Upper lobe of right lung (tissue), 1 donor: ENCODE results near the gene SIGLEC14. TPM values are rescaled to one million over a fixed set of nuclear protein-coding genes. Genes with fewer than 3 reads are reported as not detected.
A peak's percentile ranks its signal among the peaks of the same experiment; 100 is the strongest.

ENCODE experiments used
- ATAC-seq: fragments of 200-7000 bp; cut with Tn5 transposase; one replicate; pipeline ENCODE4 v1.9.1; 2020; ENCODE audit warnings: mild to moderate bottlenecking, moderate library complexity
- DNase-seq: peaks from one replicate; pipeline ENCODE4 v3.0.0-alpha.2; 2020
- H3K27ac ChIP-seq: fragments of 200-600 bp; one replicate; pipeline ENCODE4 v1.8.0; 2022
- H3K27me3 ChIP-seq: fragments of 200-600 bp; one replicate; pipeline ENCODE4 v1.8.0; 2022; ENCODE audit warnings: mild to moderate bottlenecking
- H3K36me3 ChIP-seq: fragments of 200-600 bp; one replicate; pipeline ENCODE4 v1.8.0; 2022
- H3K4me1 ChIP-seq: fragments of 200-600 bp; one replicate; pipeline ENCODE4 v1.8.0; 2022
- H3K4me3 ChIP-seq: fragments of 200-600 bp; one replicate; pipeline ENCODE4 v1.8.0; 2022; ENCODE audit warnings: mild to moderate bottlenecking
- H3K9me3 ChIP-seq: fragments of 200-600 bp; one replicate; pipeline ENCODE4 v1.8.0; 2022
- intact Hi-C: fragments of 100-400 bp; cut with DNase I; formaldehyde crosslinking; loops from one replicate; pipeline ENCODE4 v1.11.0; 2022
- total RNA-seq: library from RNA; stranded (reverse); fragmentation: NEBNext Ultra II Directional; extraction: Animal tissue kit (Norgen Biotek cat#: 25700); gene quantifications from one replicate; pipeline ENCODE4 v1.2.1, GENCODE V29; 2021
- TF ChIP-seq, protein P1 (sequence below): fragments of 200-600 bp; IDR thresholded peaks from one replicate; pipeline ENCODE4 v1.8.0; 2022; ENCODE audit warnings: antibody characterized with exemption
- donor health status: DM: no; HTN: yes; CAD: no; lungs with severe emphysema.

The SIGLEC14 gene
- total RNA-seq, 1 donor from 2014 or later: 11.8 TPM

DNA sequence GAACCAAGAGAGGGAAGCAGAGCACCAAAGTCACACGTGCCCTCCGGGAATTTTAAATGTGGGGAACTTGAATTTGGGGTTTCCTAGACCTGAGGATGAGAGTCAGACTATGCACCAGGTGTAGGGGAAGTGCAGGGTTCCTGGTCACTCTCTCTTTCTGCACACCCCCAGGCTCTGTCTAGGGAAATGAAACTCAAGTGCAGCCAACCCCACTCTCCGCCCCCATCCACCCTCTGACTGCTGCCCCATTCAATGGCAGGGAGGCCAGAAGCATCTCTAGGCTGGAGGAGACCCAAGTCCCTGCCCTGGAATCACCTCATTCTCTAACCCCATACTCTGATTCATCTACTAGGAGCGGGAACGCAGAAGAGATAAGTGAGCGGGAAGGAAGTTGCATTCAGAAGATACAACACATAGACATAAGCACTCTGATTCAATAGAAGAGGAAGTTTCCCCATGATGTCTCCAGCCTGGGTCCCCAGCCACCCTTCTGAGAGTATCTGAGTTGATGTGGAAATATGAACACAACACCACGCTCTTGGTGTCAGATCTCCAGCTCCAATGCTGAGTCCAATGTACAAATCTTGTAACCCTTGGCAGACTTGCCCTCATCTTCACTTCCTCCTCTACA is 4.7 kb upstream of the SIGLEC14 start:
- peak; percentile 90 for ATAC-seq
- H3K4me1 ChIP-seq: no peaks in the 10 kb centered on the region
- H3K4me3 ChIP-seq: no peak overlapping the region
- H3K36me3 ChIP-seq: no peaks in the 10 kb centered on the region
- H3K27me3 ChIP-seq: no peaks in the 10 kb centered on the region
- no peak for DNase-seq
- TF ChIP-seq, protein P1, sequence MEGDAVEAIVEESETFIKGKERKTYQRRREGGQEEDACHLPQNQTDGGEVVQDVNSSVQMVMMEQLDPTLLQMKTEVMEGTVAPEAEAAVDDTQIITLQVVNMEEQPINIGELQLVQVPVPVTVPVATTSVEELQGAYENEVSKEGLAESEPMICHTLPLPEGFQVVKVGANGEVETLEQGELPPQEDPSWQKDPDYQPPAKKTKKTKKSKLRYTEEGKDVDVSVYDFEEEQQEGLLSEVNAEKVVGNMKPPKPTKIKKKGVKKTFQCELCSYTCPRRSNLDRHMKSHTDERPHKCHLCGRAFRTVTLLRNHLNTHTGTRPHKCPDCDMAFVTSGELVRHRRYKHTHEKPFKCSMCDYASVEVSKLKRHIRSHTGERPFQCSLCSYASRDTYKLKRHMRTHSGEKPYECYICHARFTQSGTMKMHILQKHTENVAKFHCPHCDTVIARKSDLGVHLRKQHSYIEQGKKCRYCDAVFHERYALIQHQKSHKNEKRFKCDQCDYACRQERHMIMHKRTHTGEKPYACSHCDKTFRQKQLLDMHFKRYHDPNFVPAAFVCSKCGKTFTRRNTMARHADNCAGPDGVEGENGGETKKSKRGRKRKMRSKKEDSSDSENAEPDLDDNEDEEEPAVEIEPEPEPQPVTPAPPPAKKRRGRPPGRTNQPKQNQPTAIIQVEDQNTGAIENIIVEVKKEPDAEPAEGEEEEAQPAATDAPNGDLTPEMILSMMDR: no peak
- H3K27ac ChIP-seq: no peak overlapping the region
- H3K9me3 ChIP-seq: no peaks in the 10 kb centered on the region
- intact Hi-C loops: no loop called here

DNA sequence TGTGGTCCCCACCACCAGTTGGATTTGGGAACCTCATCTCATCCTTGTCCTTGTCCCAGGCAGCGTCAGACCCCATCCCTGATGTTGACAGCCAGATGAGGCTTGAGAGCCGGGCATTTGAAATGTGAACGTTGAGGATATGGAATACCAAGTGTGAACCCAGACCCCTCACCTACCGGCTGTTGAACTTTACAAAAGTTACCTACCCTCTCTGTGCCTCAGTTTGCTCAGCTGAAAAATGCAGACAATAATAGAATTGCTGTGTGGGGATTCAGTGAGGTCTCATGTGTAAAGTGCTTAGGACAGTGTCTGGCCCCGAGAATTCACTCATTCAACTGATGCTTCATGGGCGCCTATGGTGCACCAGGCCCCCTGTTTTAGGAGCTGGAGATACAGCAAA is 693 bp upstream of the SIGLEC14 start:
- TF ChIP-seq, protein P1: no peak
- Histone ChIP-seq H3K4me3 (no peak overlapping the region), H3K27ac (no peak overlapping the region), H3K27me3 (no peaks in the 10 kb centered on the region), H3K36me3 (no peaks in the 10 kb centered on the region), H3K9me3 (no peaks in the 10 kb centered on the region), H3K4me1 (no peaks in the 10 kb centered on the region)
- ATAC-seq (no peak), DNase-seq (no peak)
- intact Hi-C loops: no loop called here

DNA sequence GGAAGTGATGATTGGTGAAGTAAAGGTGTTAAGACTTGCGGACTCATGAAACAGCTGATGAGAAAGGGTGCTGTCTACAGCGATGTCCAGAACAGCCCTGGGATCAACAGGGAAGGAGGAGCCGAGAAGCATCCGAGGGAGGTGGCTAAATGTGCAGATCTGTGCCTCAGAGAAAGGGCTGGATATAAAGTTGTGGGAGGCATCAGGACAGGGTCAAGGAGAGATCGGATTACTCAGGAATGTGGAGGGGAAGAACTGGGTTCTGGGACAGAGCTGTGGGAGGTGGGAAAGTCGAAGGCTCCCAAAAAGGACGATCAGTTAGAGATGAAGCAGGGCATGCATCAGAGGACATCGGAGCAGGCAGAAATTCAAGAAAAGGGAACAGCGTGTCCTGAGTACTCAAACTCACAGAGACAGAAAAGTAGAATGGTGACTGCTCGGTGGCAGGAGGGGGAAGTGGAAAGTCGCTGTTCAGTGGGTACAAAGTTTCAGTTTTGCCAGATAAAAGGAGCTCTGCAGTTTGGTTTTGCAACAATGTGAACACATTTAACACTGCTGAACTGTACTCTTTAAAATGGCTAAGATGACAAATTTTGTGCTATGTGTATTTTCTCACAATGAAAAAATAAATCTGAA is 1.9 kb downstream of the SIGLEC14 start:
- ATAC-seq: peak; percentile 40
- TF ChIP-seq, protein P1: no peak
- intact Hi-C loops: no loop called here

DNA sequence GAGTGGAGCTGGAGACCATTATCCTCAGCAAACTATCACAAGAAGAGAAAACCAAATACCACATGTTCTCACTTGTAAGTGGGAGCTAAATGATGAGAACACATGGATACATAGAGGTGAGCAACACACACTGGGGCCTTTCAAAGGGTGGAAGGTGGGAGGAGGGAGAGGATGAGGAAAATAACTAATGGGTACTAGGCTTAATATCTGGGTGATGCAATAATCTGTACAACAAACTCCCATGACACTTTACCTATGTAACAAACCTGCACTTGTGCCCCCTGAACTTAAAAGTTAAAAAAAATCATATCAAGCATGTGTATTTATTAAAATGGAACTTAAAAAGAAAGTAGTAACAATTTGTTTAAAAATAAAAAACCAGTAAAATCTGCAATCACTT is 5.0 kb downstream of the SIGLEC14 start:
- H3K4me3 ChIP-seq: no peak overlapping the region
- DNase-seq: no peak
- H3K4me1 ChIP-seq: no peaks in the 10 kb centered on the region
- intact Hi-C loops: no loop called here
- no peaks in the 10 kb centered on the region for H3K9me3 ChIP-seq
- no peaks in the 10 kb centered on the region for H3K36me3 ChIP-seq
- TF ChIP-seq, protein P1: no peak
- no peaks in the 10 kb centered on the region for H3K27me3 ChIP-seq
- no peak for ATAC-seq
- H3K27ac ChIP-seq: no peak overlapping the region

More for the DNA sequence above, 1.9 kb downstream of the SIGLEC14 start:
- no peak for DNase-seq
- Histone ChIP-seq H3K36me3 (no peaks in the 10 kb centered on the region), H3K4me1 (no peaks in the 10 kb centered on the region), H3K27ac (no peak overlapping the region), H3K9me3 (no peaks in the 10 kb centered on the region), H3K27me3 (no peaks in the 10 kb centered on the region), H3K4me3 (peak overlapping the region; percentile 14)

DNA sequence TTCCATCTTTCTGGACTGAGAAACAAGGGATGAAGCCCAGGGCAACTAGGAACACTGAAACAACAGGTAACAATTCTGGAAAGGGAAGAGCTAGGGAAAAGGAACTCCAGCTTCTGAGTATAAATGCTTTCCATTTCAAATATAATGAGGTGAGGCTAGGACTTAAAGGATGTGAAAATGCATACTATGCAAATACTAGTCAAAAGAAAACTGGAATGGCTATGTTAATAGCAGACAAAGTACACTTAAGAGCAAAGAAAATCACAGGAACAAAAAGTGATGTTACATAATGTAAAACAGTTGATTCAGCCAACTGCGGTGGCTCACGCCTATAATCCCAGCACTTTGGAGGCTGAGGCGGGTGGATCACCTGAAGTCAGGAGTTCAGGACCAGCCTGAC is 6.2 kb downstream of the SIGLEC14 start:
- intact Hi-C loops: no loop called here
- ATAC-seq: no peak
- Histone ChIP-seq H3K27ac (no peak overlapping the region), H3K27me3 (no peaks in the 10 kb centered on the region), H3K4me3 (no peak overlapping the region), H3K36me3 (no peaks in the 10 kb centered on the region), H3K9me3 (no peaks in the 10 kb centered on the region), H3K4me1 (no peaks in the 10 kb centered on the region)
- TF ChIP-seq, protein P1: no peak
- no peak for DNase-seq
